NCI-H1105 (cell line): ENCODE measurements around the gene RAI2.

Experiments
- DNase-seq: peaks from one replicate; lab custom pipeline; 2025; lab: John Stamatoyannopoulos, UW

RAI2 gene

DNA sequence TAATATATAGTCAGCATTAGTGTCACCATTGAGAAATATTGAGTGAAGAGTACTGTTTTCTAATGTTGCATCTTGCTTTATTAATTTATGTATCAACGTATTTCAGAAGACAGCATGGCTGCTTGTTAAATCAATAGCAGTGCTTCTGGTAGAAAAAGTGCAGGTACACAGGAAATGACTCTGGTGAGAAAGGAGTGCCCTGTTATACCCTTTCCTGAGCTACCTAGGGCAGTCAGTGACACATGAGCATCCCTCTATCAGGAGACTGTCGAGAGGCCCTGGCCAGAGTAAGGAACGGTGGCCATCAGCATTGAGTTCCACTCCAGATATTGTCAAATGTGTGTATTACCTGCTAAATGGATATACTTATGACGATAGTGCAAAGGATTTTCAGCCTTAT is 81.7 kb downstream of the RAI2 start:
- no peak for DNase-seq

- no peak for DNase-seq
These were observed 82.1 kb downstream of the RAI2 start for GRCh38 chrX:17778997-17779396.

- no peak for DNase-seq
These were observed 87.0 kb downstream of the RAI2 start for GRCh38 chrX:17774053-17774452.

- no peak for DNase-seq
These were observed 87.7 kb downstream of the RAI2 start for GRCh38 chrX:17773221-17773876.

DNA sequence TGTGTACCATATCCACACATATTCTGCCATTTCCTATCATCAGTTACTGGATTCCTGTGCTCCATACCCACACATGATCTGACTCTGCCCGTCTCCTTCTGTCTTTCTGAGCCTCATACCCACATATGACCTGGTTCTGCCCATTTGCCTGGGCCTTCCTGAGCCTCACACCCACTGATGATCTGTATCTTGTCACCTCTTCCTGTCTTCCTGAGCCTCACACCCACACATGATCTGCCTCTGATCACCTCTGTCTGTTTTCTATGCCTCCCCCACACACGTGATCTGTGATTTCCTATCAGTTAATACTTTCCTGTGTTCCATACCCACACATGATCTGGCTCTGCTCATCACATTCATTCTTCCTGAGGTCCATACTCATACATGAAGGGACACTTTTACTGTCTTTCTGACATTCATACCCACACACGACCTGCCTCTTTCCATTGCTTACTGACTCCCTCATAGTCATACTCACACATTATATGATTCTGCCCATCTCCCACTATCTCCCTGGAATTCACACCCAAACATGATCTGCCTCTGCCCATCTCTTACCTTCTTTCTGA is 91.3 kb downstream of the RAI2 start:
- no peak for DNase-seq

GRCh38 chrX:17768997-17769396 is 92.1 kb downstream of the RAI2 start:
- DNase-seq: no peak

DNA sequence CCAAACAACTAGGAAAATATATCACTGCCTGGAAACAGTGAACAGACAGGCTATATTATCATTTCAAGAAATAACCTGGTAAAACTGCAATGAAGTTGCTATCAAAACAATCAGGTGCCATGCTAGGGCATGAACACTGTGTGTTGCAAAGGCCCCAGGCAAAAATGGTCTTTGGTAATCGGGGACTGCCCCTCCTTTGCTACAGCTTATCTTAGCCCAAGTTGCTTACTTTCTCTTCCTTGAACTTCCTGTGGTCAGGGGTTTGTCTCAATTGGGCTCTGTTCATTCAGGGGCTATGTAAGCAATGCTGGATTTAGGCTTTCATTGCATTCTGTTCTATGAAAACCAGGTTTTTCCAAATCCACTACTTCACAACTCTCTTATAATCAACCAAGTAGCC is 93.4 kb downstream of the RAI2 start:
- DNase-seq: no peak

DNA sequence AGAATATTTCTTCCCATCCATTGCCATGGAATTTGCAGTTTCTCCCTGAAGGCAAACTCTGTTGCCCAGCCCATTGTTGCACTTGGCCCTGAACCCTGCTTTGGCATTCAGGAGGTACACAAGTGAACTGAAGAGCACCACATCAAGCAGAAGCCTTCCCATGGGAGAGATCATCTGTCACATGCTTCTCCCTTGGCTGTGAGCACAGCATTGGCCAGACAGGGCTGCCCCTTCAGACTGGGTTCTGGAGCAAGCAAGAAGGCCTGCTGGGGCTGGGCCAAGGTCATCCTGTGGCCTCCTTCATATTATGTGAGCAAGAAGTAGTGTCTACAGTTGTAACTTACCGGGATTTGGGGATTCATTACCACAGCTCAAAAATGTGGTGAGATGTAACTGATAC is 101.1 kb downstream of the RAI2 start:
- DNase-seq: no peak

DNA sequence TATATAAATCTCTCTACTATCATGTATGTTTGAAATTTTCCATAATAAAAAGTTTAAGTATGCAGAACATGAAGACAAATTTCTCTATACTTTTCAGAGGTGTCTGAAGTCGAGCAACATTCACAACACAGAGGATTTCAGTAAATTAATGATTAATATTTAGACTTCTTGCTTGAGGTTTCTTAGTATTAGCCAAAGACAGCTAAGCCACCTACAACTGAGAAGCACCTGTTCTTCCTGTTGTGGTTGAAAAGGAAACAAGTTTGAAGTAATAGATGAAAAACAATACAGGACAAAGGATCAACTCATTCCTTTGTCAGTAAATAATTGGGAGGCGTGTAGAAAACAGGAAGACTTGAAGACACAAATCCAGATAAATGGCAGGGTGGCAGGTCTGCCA is 102.7 kb downstream of the RAI2 start:
- no peak for DNase-seq

DNA sequence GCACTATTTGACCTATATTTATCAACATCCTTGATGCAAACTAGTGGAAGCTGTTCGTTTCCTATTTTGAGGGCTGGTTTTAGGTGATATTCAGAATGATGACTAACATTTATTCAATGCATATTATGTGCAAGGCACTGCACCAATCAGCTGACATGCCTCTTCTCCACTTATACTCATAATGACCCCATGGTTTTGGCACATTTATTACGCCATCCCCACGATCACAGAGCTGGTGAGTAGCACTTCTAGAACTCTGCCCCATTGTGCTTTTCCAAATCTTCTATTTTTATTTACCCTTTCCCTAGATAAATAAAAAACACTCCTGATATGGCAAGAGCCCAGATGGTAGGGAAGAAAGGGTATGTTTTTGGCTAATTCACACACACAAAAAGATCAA is 110.7 kb downstream of the RAI2 start:
- no peak for DNase-seq
